HT-29 (cell line): ENCODE measurements around the gene S100A8. TPM values are rescaled to one million over a fixed set of nuclear protein-coding genes. Genes with fewer than 3 reads are reported as not detected.
"Not testable (repeated sequence)": the region's sequence is repeated elsewhere in the genome, so short reads cannot be mapped to it uniquely, and the experiment has no call there.

Experiments used
- DNase-seq: peaks from one replicate; pipeline ENCODE4 v3.0.0-alpha.2; 2015; ENCODE audit warnings: low spot score
- small RNA-seq: library from RNA; depleted of rRNA; stranded (forward); fragments of <200 nt; gene quantifications from one replicate; pipeline ENCODE3, GENCODE V24; 2014
- total RNA-seq: library from RNA; depleted of rRNA; stranded (reverse); fragments of >200 nt; shearing (Covaris generic); gene quantifications from 2 replicates; pipeline ENCODE4 v1.2.3, GENCODE V29; 2014; rRNA removed

Gene S100A8
- total RNA-seq, 1 experiment from 2014 or later, result not detected

DNA sequence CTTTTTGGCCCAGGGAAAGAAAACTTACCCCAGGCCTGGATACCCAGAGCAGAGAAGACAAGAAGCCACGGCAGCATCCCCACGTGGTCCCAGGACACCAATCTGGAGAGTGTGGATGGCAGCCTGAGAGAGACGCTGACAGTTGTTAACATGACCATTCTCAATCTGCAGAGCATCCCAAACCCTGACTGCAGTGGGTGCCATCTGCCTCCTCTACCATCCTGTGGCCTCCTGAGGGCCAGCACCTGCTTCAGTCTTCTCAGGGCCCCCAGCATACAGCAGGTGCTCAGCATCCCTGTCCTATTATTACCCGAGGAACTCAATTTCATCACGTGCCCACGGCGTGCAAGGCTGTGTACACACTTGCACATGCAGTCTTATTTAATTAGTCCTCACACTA lies 43.0 kb downstream of the S100A8 start:
- no peak for DNase-seq

DNA sequence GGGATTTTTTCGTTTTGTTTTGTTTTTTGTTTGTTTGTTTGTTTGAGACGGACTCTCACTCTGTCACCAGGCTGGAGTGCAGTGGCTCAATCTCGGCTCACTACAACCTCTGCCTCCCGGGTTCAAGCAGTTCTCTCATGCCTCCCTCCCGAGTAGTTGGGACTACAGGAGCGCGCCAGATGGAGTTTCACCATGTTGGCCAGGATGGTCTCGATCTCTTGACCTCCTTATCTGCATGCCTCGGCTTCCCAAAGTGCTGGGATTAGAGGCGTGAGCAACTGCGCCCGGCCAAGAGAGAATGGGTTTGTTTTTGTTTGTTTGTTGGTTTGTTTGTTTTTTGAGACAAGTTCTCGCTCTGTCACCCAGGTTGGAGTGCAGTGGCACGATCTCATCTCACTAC lies 43.8 kb downstream of the S100A8 start:
- DNase-seq, result not testable (repeated sequence)

DNA sequence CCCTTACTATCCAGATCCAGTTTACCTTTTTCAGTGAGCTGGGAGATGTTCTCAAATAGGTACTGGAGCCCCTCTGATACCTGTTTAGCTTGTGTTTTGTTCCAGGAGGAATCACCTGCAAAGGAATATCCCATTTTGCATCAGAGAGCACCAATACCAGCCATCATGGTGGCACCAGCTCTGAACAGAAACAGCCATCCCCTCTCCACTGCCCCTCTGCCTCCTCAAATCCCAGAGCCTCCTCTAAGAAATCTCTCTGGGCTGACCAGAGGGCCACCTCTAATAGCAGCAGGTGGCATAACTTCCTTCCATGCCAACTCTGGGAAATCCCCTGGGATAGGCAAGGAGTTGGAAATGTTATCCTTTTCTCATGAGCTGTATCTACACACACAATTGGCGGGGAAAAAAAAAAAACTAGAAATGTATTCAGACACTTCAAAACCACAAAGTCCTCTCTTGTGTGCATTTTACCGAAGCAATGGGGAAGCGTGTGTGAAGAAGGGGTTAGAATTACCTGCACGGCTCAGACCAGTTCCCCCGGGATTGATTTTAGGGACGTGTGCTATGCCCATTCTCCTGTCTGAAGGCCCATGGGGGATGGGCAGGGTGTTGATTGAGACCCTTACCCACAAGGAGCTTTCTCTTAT lies 44.7 kb downstream of the S100A8 start:
- DNase-seq, result no peak

DNA sequence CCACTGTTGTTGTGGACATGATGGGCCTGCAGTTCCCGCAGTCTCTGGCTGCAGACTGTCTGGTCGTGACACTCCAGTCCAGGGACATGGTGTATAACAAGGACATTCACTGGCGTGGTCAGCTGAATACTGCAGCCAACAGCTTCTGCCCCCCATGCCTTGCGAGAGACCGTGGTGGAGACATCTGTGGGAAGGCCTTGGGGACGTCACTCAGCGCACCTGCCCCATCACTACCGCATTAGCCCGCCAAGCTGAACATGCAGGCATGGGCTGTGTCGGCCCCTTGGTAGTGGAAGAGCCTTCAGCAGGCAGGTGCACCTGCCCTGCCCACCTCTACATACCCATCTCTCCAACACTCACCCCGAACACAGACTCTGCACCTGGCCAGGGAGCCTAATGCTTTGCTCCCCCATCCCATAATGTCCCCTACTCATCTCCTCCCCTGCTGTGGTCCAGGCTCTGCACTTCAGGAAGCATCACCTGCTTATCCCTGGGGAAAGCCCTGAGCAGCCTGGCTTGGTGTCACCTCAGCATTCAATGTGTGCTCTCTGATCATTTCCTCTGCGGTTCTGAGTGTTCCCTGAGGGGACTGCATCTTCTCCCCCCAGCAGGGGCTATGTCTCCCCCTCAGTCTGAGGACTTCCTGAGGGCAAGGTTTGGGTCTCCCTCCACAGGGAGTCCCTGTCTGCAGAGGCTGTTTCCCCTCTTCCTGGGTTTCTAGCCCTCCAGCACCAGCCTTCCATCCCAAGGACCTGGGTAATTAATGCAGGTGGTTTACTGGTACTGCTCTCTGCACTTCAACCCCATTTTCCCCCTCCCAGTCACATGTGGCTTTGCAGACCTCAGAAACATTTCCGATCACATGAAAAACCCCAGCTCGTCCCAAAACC lies 45.4 kb downstream of the S100A8 start:
- DNase-seq, result no peak

DNA sequence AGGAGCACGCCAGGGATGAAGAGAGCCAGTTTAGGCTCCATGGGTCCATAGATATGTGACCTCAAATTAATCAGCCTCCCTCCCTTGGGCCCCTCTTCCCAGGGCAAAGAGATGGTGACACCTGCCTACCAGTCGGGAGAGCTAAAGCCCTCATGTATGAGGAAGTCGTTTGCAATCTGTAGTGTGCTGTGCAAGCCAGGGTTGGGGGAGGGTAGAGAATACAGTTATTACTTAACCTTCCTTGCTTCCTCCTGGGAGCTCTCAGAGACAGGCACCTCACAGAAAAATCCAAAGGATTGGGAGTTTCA lies 46.2 kb downstream of the S100A8 start:
- DNase-seq, result no peak

DNA sequence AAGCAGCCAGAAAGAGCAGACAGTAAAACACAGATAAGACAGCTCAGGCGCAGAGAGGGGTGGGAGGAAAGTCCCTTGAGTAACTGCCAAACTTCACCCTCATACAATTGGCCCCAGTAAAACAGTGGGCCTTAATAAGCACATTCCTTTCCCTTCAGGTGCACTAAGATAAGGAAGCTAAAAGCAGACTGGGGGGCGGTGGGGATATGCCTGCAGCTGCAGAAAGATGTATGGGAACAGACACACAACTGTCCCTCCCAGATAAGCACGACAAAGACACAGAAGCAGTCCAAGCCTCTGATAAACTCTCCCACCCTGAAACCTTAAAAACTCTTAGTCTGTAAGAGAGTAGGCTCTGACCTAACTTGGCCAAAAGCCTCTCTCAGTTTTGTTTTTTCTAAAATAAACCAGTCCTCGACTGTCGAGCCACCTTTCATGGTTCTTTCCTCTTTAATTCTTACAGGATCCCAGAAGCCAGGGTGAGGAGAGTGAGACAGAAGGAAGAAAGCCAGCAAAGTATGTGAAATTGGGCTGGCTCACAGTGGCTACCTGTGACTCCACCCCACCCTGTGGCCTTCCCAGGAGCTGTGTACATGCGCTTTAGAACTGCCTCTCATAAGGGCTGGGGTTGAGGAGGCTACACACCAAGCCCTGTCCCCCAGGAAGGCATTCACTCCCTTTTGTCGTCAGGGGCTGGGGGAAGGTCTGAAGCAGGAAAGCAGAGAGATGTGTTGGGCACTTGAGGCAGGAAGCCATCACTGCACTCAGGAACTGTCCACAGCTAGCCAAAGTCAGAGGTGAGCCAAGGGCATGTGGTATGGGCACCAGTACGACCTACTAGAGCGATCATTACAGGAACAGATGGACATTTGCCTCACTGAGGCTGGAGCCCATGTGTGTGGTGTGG lies 46.8 kb downstream of the S100A8 start:
- DNase-seq, result no peak

DNA sequence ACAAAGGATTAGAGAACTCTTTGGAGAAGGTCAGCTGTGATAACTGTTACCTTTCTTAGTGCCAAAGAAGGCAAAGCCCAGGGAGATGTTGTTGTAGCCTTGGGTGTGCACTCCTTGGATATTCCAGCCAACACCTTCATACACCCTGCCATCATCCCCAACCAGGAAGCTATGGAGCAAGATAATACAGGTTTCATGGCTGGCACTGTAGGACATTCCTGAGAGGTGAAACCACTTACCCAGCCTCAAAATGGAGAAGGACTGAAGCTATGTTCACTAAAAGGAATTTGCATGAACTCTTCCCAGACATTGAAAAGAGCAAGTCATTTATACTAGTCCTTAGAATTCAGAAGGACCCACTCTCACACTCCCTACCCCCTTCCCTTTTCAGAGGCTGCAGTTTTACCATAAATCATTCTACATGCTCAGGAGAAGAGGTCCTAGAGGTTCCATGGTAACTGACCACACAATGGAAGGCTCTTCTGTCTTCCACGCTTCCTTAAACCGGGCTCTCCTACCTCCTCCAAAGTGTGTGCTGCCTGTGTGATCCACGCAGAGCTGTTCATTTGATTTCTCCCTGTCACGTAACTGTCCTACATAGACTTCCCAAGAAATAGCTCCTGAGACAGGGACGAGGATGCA lies 47.7 kb downstream of the S100A8 start:
- no peak for DNase-seq

DNA sequence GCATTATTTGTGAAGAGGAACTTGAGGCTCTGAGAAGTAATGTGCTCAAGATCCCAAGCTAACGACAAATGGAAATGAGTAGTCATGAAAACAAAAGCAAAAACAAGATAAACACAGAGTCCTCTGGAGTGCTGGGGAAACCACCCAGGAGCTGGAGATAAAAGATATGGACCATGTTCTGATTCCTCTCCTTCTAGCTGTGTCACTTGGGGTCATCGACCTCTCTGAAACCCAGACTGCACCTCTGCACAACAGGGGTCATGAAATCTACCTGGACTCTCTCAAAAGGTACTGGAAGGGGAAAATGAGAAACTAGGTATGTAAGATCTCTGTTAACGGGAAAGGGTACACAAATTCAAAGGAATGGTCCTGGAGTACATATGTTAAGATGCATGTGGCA lies 48.7 kb downstream of the S100A8 start:
- no peak for DNase-seq

DNA sequence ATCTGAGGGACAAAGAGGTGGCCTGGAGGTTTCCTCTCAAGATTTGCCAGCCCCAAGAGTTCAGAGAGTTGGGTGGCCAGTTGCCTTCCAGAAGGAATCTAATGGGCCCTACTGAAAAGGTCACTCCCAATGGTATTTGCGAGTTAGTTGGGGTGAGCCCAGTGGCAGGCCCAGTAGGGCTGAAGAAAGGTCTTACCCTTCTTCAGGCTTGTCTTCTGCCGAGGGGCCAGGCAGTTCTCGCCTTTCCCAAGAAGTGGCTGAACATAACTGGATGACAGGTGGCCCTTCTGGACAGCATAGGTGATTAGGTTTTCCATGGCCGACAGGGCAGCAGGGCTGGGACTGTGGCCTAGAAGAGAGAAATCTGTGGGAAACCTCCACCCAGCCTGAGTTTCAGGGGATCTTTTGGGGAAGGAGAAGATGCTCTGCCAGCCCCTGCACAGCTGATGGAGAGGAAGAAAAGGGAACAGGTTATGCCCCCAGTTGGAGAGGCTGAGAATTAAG lies 49.4 kb downstream of the S100A8 start:
- no peak for DNase-seq

DNA sequence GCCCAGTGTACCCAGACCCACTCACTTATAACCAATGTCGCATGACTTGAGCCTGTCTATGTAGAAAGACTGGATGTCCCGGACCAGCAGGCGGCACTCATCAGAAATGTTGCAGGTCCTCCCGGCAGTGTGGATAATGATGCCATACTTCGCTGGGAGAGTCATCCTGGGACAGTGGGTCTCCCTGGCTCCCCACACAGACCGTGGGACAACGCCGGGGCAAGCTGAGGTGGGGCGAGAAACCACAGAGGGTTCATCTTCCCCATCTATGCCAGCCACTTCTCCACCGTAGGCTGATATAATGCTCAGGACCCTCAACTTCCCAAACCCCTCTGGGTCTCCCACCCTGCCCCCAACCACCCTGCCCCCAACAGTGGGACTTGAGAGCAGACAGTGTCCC lies 50.5 kb downstream of the S100A8 start:
- DNase-seq, result no peak

Small RNA genes lying within 50 kb of the gene (small RNA-seq; reads per million reads assigned to genes)
- not detected for gene S100A15A

Other genes with a start within 250 kb of the S100A8 start
- gene SPRR2G, start 240.2 kb downstream of the S100A8 start, total RNA-seq, result not detected in 2 replicates
- not detected in 2 replicates for gene LELP1, start 187.6 kb downstream of the S100A8 start, total RNA-seq
- gene PRR9, start 173.5 kb downstream of the S100A8 start, total RNA-seq, result not detected in 2 replicates
- not detected in 2 replicates for gene LORICRIN, start 131.4 kb downstream of the S100A8 start, total RNA-seq
- not detected in 2 replicates for gene PGLYRP3, start 78.1 kb downstream of the S100A8 start, total RNA-seq
- gene PGLYRP4, start 42.2 kb downstream of the S100A8 start, total RNA-seq, result not detected in 2 replicates
- gene S100A9, start 33.2 kb downstream of the S100A8 start, total RNA-seq, result 1.8 TPM in 1 of 2 replicates, not detected in the other
- gene S100A12, start 15.5 kb downstream of the S100A8 start, total RNA-seq, result not detected in 2 replicates
- gene S100A7A, start 25.4 kb upstream of the S100A8 start, total RNA-seq, result not detected in 2 replicates
- not detected in 2 replicates for gene S100A7, start 69.6 kb upstream of the S100A8 start, total RNA-seq
- gene S100A6, start 144.9 kb upstream of the S100A8 start, total RNA-seq, result 2,272 and 2,428 TPM in 2 replicates
- 4.0 and 9.8 TPM in 2 replicates for gene S100A5, start 149.9 kb upstream of the S100A8 start, total RNA-seq
- gene S100A4, start 154.7 kb upstream of the S100A8 start, total RNA-seq, result 694 and 702 TPM in 2 replicates
- gene S100A3, start 158.2 kb upstream of the S100A8 start, total RNA-seq, result 2.6 and 4.9 TPM in 2 replicates
- 17.9 and 26.4 TPM in 2 replicates for gene S100A2, start 174.8 kb upstream of the S100A8 start, total RNA-seq
- gene S100A16, start 222.1 kb upstream of the S100A8 start, total RNA-seq, result 282 and 292 TPM in 2 replicates
- 35.6 and 46.2 TPM in 2 replicates for gene S100A14, start 225.3 kb upstream of the S100A8 start, total RNA-seq
- gene S100A13, start 236.4 kb upstream of the S100A8 start, total RNA-seq, result 78.7 and 87.3 TPM in 2 replicates
- 0.15 TPM in 1 of 2 replicates, not detected in the other for gene S100A1, start 237.4 kb upstream of the S100A8 start, total RNA-seq
- gene CHTOP, start 243.0 kb upstream of the S100A8 start, total RNA-seq, result 63.7 and 69.4 TPM in 2 replicates